ENCODE measurements around the gene ADAMTS3.
"Not testable (repeated sequence)": the region's sequence is repeated elsewhere in the genome, so short reads cannot be mapped to it uniquely, and the experiment has no call there.

The ADAMTS3 gene

DNA sequence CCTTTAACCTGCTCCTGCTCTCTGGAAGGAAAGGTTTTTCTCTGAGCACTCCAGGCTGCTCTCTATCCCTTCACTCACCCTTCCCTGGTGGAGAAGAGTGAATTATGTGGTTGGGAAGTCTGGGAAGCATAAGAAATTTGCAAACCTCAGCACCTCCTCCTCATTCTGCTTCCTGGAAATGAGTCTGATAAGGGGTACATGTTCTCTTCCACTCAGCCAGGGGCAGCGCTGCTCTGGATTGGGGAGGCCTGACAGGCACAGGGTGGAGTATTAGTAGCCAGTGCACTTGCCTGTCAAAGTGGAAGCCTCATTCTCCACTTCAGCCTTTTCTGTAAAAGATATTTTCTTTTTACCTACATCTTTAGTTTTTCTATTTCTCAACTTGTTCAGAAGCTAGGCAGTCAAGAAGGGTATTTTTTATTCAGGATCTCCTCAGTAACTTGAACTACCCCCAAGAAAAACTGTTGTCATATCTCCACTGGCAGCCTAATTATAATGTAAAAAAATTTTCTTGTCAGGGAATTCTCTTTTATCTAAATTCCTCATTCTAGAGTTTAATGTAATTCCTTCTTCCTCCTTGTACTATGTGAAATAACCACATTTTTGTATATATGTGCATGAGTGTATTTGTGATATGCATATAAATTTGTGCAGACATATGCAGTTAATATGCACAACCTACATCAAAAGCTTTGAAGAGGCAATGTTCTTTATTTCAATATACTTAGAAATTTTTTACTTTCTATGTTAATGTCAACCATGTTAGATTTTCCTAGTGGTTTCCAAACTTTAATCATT lies 15.3 kb downstream of the ADAMTS3 start:
- TF ChIP-seq, protein P1, sequence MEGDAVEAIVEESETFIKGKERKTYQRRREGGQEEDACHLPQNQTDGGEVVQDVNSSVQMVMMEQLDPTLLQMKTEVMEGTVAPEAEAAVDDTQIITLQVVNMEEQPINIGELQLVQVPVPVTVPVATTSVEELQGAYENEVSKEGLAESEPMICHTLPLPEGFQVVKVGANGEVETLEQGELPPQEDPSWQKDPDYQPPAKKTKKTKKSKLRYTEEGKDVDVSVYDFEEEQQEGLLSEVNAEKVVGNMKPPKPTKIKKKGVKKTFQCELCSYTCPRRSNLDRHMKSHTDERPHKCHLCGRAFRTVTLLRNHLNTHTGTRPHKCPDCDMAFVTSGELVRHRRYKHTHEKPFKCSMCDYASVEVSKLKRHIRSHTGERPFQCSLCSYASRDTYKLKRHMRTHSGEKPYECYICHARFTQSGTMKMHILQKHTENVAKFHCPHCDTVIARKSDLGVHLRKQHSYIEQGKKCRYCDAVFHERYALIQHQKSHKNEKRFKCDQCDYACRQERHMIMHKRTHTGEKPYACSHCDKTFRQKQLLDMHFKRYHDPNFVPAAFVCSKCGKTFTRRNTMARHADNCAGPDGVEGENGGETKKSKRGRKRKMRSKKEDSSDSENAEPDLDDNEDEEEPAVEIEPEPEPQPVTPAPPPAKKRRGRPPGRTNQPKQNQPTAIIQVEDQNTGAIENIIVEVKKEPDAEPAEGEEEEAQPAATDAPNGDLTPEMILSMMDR (IDR thresholded peaks at IDR 0.05; ENCODE audit: control insufficient read depth, extremely low read depth, insufficient read depth), result no peak
- H3K4me3 ChIP-seq (ENCODE audit: low read depth, low read length), result no peak overlapping the region
- no peak for DNase-seq (ENCODE audit: low read depth)

DNA sequence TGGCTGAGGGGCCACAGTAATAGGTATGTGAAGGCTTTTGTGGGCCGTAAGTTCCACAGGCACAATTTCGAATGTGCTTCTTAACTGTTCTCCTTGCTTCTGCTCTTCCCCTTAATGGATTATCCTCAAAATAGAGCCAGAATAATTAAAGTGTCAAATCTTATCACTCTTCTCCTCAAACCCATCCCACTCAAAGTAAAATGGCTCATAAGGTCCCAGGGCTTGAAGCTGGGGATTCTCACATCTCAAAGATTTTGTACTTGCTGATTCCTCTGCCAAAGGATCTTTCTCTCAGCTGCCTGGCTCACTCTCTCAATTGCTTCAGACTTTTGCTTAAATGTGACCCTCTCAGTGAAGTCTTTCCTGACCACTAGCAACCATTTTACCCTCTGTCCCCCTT lies 16.6 kb downstream of the ADAMTS3 start:
- H3K4me3 ChIP-seq (ENCODE audit: low read depth, low read length), result no peak overlapping the region
- TF ChIP-seq, protein P1 (IDR thresholded peaks at IDR 0.05; ENCODE audit: control insufficient read depth, extremely low read depth, insufficient read depth), result no peak
- DNase-seq (ENCODE audit: low read depth), result no peak

DNA sequence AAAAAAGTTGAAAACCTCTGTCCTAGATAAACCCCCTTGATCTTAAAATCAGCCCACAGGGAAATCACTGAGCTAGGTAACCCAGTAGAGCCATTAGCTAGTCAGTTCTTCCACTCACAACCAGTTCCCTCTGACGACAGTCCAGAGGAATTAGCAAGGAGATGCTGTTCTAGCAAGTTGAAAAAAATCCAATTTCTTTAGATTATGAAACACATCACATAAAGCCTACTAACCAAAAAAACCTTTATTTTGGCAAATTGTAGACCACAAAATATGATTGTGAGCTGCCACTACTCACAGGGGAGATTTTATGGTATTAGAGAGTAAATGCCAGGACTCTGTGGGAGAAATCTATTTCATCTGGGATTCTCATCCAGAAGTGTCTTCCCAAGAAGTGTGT lies 22.6 kb downstream of the ADAMTS3 start:
- DNase-seq (ENCODE audit: low read depth), result no peak
- TF ChIP-seq, protein P1 (IDR thresholded peaks at IDR 0.05; ENCODE audit: control insufficient read depth, extremely low read depth, insufficient read depth), result no peak
- no peak overlapping the region for H3K4me3 ChIP-seq (ENCODE audit: low read depth, low read length)

DNA sequence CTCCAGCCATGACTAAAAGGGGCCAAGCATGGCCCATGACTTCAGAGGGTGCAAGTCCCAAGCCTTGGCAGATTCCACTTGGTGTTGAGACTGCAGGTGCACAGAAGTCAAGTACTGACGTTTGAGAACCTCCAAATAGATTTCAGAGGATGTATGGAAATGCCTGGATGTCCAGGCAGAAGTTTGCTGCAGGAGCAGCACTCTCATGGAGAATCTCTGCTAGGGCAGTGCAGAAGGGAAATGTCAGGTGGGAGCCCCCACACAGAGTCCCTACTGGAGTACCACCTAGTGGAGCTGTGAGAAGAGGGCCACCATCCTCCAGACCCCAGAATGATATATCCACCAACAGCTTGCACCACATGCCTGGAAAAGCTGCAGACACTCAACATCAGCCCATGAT lies 28.3 kb downstream of the ADAMTS3 start:
- DNase-seq (ENCODE audit: low read depth); H3K4me3 ChIP-seq (ENCODE audit: low read depth, low read length): not testable (repeated sequence)

DNA sequence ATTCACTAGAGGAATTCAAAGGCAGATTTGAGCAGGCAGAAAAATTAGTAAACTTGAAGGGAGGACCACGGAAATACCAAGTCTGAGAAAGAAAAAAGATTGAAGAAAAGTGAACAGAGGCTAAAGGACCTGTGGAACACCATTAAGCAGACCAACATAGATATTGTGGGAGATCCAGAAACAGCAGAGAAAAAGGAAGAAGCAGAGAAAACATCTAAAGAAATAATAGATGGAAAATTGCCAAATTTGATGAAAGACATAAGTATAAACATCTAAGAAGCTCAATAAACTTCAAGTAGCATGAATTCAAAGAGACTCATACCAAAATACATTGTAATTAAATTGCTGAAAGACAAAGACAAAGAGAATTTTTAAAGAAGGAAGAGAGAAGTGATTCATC lies 31.0 kb downstream of the ADAMTS3 start:
- TF ChIP-seq, protein P1 (IDR thresholded peaks at IDR 0.05; ENCODE audit: control insufficient read depth, extremely low read depth, insufficient read depth), result no peak
- DNase-seq (ENCODE audit: low read depth), result no peak
- no peak overlapping the region for H3K4me3 ChIP-seq (ENCODE audit: low read depth, low read length)

DNA sequence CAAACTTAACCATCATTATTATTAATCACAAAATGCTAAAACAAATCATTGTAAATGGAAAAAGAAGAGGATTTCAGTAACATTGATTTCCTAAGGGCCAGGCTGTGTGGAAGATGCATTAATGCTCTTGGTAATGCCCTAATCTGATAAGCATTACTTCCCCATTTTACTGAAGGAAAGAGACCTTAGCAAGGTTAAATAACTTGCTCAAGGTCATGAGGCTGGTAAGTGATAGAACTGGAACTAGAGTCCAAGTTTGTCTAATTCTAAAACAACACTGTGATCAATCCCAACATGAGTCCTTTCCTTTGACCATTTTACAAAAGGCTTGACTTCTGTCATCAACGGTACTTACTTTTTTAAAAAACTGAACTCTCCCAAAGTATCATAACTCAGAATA lies 32.6 kb downstream of the ADAMTS3 start:
- TF ChIP-seq, protein P1 (IDR thresholded peaks at IDR 0.05; ENCODE audit: control insufficient read depth, extremely low read depth, insufficient read depth), result no peak
- H3K4me3 ChIP-seq (ENCODE audit: low read depth, low read length), result no peak overlapping the region

DNA sequence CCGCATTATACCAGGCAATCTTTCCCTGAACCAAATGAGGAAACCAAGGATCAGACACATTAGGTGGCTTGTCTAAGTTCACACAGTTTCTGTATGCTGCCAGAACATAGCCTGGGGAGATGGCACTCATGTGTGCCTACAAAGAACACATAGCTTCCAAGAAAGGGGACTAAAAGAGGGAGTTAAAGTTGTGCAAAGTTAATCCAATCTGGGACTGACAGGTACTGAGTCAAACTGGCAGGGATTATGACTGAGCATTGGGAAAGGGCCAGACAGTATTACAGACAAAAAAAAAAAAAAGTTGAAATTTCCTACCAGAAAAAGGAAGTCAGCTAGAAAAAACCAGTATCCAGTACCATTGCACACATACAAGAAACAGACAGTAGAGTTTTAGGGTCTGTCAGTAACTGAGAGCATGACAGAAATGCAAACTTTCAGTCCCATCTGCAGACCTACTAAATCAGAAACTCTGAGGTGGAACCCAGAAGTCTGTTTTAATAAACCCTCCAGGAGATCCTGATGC lies 37.2 kb downstream of the ADAMTS3 start:
- no peak overlapping the region for H3K4me3 ChIP-seq (ENCODE audit: low read depth, low read length)
- TF ChIP-seq, protein P1 (IDR thresholded peaks at IDR 0.05; ENCODE audit: control insufficient read depth, extremely low read depth, insufficient read depth), result no peak
- DNase-seq (ENCODE audit: low read depth), result no peak

More for the DNA sequence above, 32.6 kb downstream of the ADAMTS3 start:
- DNase-seq (ENCODE audit: low read depth), result no peak

Measured in LNCaP clone FGC (cell line).